Measurements from ENCODE around the gene ZSWIM1. TPM values are rescaled to one million over a fixed set of nuclear protein-coding genes. Genes with fewer than 3 reads are reported as not detected.
A peak's percentile ranks its signal among the peaks of the same experiment; 100 is the strongest.

The ZSWIM1 gene
- total and polyA plus RNA-seq, 12 donors, result 3.8 to 12.0 (median 9.8) TPM

DNA sequence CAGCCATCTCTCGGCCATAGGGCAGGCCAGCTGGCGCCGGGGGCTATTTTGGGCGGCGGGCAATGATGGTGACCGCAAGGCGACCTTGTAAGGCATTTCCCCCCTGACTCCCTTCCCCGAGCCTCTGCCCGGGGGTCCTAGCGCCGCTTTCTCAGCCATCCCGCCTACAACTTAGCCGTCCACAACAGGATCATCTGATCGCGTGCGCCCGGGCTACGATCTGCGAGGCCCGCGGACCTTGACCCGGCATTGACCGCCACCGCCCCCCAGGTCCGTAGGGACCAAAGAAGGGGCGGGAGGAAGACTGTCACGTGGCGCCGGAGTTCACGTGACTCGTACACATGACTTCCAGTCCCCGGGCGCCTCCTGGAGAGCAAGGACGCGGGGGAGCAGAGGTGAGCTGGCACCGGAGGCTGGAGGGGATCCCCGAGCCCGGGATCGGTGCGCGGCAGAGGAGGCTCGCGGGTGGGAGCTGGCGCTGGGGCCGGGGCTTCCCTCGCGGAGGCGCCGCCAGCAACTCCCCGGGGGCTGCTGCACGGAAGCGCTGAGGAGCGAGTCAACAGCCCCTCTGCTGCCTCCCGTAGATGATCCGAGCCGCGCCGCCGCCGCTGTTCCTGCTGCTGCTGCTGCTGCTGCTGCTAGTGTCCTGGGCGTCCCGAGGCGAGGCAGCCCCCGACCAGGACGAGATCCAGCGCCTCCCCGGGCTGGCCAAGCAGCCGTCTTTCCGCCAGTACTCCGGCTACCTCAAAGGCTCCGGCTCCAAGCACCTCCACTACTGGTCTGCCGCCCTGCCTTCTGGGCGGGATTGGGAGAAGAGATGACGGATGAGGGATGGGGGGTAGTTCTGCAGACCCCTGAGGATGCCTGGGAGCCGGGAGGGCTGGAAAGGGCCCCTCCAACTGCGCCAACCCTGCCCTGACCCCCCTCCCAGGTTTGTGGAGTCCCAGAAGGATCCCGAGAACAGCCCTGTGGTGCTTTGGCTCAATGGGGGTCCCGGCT is 10.3 kb downstream of the ZSWIM1 start, which contains the start of the genes CTSA and NEURL2:
Gene CTSA (plus strand): TSS at position 351 of the 999 bp plus-strand sequence. CDS start 234 bp downstream, at position 585.
Gene NEURL2 (minus strand): TSS at position 224 of the 999 bp plus-strand sequence. CDS start 217 bp downstream, at position 7.
- H3K4me3 ChIP-seq, result peak within 1 kb of the TSS; percentile 69 to 88 (median 74)
- peaks cover 0 to 67% (median 32%) of the 10 kb centered on the region in 9 donors for H3K36me3 ChIP-seq
- TF ChIP-seq, protein P1, sequence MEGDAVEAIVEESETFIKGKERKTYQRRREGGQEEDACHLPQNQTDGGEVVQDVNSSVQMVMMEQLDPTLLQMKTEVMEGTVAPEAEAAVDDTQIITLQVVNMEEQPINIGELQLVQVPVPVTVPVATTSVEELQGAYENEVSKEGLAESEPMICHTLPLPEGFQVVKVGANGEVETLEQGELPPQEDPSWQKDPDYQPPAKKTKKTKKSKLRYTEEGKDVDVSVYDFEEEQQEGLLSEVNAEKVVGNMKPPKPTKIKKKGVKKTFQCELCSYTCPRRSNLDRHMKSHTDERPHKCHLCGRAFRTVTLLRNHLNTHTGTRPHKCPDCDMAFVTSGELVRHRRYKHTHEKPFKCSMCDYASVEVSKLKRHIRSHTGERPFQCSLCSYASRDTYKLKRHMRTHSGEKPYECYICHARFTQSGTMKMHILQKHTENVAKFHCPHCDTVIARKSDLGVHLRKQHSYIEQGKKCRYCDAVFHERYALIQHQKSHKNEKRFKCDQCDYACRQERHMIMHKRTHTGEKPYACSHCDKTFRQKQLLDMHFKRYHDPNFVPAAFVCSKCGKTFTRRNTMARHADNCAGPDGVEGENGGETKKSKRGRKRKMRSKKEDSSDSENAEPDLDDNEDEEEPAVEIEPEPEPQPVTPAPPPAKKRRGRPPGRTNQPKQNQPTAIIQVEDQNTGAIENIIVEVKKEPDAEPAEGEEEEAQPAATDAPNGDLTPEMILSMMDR (IDR thresholded peaks at IDR 0.05), result peak in 2 of 9 donors; percentile 11 to 21

DNA sequence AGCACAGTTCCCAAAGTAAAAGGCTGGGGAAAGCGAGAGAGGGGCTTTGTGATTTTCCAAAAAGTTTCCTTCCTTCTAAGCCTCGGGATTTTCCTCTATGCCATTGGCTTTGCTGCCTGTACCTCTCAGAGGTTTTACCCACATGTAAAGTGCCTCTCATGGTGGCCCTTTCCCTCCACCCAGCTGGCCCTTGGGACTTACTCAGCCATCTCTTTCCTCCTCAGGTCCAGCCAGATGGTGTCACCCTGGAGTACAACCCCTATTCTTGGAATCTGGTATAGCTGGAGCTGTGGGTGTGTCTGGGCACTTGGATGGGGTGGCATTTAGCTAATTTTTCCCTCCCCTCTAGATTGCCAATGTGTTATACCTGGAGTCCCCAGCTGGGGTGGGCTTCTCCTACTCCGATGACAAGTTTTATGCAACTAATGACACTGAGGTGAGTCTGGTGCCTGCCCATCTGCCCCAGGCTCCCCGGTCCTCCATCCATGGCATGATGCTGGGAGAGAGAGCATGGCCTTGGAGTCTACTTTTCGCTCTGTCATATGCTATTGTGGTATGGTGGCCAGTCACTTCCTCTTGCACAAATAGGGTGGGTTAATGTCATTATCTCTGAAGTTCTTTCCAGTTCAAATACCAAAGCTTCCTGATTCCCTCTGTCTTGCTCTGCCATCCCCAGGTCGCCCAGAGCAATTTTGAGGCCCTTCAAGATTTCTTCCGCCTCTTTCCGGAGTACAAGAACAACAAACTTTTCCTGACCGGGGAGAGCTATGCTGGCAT is 11.2 kb downstream of the ZSWIM1 start:
- DNase-seq, result no peak
- no peak for ATAC-seq
- intact Hi-C loops (cut with DNase I), result loop anchor here in 2 of 10 donors (2.0 to 10.0 kb wide), 3 partner anchors 41 to 75 kb away; no protein-coding TSS in a partner anchor
- H3K4me1 ChIP-seq, result peaks cover 10 to 47% (median 30%) of the 10 kb centered on the region in 9 donors
- 82% methylated on average over 9 of the region's 9 CpGs for WGBS, 2 donors
- peaks cover 0 to 67% (median 41%) of the 10 kb centered on the region in 9 donors for H3K36me3 ChIP-seq
- H3K27me3 ChIP-seq, result no peaks in the 10 kb centered on the region
- H3K9me3 ChIP-seq, result no peaks in the 10 kb centered on the region
- peak overlapping the region in 8 of 10 donors; percentile 82 to 97 (median 92) for H3K27ac ChIP-seq
- peak overlapping the region in 9 of 10 donors; percentile 69 to 88 (median 76) for H3K4me3 ChIP-seq
- TF ChIP-seq, protein P1 (IDR thresholded peaks at IDR 0.05), result peak in 2 of 9 donors; percentile 7 to 18

More for the DNA sequence above, 10.3 kb downstream of the ZSWIM1 start, which contains the start of the genes CTSA and NEURL2:
- WGBS, 2 donors, result 0 to 1% methylated on average over 75 to 78 of the region's 78 CpGs
- ATAC-seq (peak; percentile 88 to 96 (median 92)), DNase-seq (peak; percentile 94 to 95)
- H3K4me1 ChIP-seq, result peaks cover 10 to 47% (median 30%) of the 10 kb centered on the region in 9 donors
- intact Hi-C loops (cut with DNase I), result loop anchor here in 6 of 10 donors (2.0 to 10.0 kb wide), 5 partner anchors 20 to 80 kb away; partner anchors contain the start of gene PCIF1 (in 5 of the 6)
- no peaks in the 10 kb centered on the region for H3K9me3 ChIP-seq
- peak within 1 kb of the TSS; percentile 78 to 97 (median 92) for H3K27ac ChIP-seq
- H3K27me3 ChIP-seq, result no peaks in the 10 kb centered on the region

DNA sequence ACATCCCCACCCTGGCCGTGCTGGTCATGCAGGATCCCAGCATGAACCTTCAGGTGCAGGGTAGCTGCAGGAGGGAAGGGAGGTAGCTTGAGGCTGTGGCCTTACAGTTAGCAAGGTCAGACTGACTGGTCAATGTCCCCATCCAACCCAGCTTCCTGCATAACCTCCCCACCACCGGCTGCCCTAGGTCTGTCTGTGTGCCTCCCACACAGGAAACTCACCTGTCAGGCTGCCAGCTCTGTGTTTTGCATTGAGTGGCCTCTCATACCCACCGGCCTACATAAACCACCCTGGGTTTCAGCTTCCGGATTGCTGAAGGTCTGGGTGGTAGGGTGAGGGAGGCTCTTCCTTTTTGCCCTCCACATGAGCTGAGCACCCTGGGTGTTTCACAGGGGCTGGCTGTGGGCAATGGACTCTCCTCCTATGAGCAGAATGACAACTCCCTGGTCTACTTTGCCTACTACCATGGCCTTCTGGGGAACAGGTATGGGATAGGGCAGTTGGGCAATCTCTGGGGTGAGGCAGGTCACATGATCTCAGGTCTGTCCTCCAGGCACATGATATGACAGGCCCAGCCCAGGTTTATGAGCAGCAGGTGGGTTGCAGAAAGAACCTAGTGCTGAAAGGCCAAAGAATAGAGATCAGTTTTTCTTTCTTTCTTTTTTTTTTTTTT is 11.9 kb downstream of the ZSWIM1 start:
- intact Hi-C loops (cut with DNase I), result loop anchor here in 2 of 10 donors (2.0 to 10.0 kb wide), 3 partner anchors 40 to 74 kb away; no protein-coding TSS in a partner anchor
- ATAC-seq, result no peak

More for the DNA sequence above, 11.9 kb downstream of the ZSWIM1 start:
- peaks cover 10 to 47% (median 30%) of the 10 kb centered on the region in 9 donors for H3K4me1 ChIP-seq
- TF ChIP-seq, protein P1 (IDR thresholded peaks at IDR 0.05), result no peak
- no peaks in the 10 kb centered on the region for H3K9me3 ChIP-seq
- H3K36me3 ChIP-seq, result peaks cover 0 to 67% (median 47%) of the 10 kb centered on the region in 9 donors
- H3K4me3 ChIP-seq, result peak overlapping the region in 1 of 10 donors; percentile 81
- no peaks in the 10 kb centered on the region for H3K27me3 ChIP-seq
- H3K27ac ChIP-seq, result peak overlapping the region in 1 of 10 donors; percentile 91
- WGBS, 2 donors, result 50 to 74% methylated on average over 4 of the region's 4 CpGs
- DNase-seq, result no peak
